Measurements from ENCODE around the gene HMGN4. TPM values are rescaled to one million over a fixed set of nuclear protein-coding genes. Genes with fewer than 3 reads are reported as not detected.

HMGN4 gene
- total and polyA plus RNA-seq, 2 of the 8 experiments (the other 6 are each of a cell fraction or from before 2014, with no cell fraction given), result 23.4 to 66.4 TPM

DNA sequence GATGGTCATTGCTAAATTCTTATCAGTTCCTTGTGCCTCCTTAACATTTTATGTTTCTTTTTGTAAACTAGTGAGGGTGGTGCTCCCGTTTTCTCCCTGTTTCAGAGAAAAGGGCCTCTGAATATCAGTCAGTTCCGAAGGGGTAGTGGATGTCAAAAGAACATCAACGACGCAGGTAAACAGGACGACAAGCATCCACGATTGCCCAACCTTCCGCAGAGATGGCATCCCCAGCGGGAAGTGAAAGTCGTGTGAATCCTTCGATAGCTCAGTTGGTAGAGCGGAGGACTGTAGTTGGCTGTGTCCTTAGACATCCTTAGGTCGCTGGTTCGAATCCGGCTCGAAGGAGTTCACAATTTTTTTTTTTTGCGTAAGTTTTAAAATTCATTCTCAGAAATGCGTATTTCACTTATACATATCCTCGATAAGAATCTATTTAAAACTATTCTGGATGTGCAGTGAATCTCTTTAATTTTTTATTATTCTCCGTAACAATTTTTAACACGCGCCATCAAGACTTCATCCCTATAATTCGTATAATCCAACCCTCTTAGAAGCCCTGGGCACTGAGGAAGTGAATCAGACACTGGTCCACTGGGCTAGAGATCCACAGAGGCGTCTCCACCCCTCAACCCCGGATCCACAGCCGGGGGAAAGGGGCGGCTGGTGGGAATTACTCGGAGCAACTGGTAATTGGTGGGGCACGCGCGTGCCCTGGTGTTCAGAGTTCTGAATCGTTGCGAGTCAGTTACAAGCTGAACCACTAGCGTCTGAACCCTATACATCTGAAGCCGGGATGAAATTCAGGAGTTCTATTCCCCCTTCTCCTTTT is 30.7 kb downstream of the HMGN4 start (continued):
- TF ChIP-seq POLR2AphosphoS5 (IDR thresholded peaks at IDR 0.05; ENCODE audit: low read depth, low read length), result no peak
- TF ChIP-seq YY1 (IDR thresholded peaks at IDR 0.05; ENCODE audit: low read depth, low read length), result no peak
- no peak for TF ChIP-seq CBX5 (IDR thresholded peaks at IDR 0.05; ENCODE audit: low read depth, low read length)
- no peak for TF ChIP-seq KDM5A (IDR thresholded peaks at IDR 0.05; ENCODE audit: low read length)
- TF ChIP-seq HDAC6 (IDR thresholded peaks at IDR 0.05; ENCODE audit: low read depth, low read length), result no peak
- no peak for TF ChIP-seq SIRT6 (IDR thresholded peaks at IDR 0.05; ENCODE audit: low read length)
- TF ChIP-seq CTBP2 (IDR thresholded peaks at IDR 0.05; ENCODE audit: borderline replicate concordance, insufficient read depth, insufficient read length, low read length), result no peak
- TF ChIP-seq SRF (IDR thresholded peaks at IDR 0.05; ENCODE audit: low read depth, low read length), result no peak
- no peak for TF ChIP-seq BACH1 (IDR thresholded peaks at IDR 0.05; ENCODE audit: low read length)
- TF ChIP-seq, protein P1, sequence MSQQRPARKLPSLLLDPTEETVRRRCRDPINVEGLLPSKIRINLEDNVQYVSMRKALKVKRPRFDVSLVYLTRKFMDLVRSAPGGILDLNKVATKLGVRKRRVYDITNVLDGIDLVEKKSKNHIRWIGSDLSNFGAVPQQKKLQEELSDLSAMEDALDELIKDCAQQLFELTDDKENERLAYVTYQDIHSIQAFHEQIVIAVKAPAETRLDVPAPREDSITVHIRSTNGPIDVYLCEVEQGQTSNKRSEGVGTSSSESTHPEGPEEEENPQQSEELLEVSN (IDR thresholded peaks at IDR 0.05), result no peak
- no peak; a peak in 1 of 4 replicates for TF ChIP-seq HDAC2 (IDR thresholded peaks at IDR 0.05; ENCODE audit: borderline replicate concordance in 1 of 2, low read depth in 2 of 2, low read length in 2 of 2)
- TF ChIP-seq BRCA1 (IDR thresholded peaks at IDR 0.05; ENCODE audit: low read depth, low read length), result 0 out of 2 replicates have a peak, but pooled peaks have one; percentile 25
- no peak for TF ChIP-seq BCL11A (IDR thresholded peaks at IDR 0.05; ENCODE audit: low read depth in 2 of 2, low read length in 2 of 2)
- no peak for TF ChIP-seq TAF1 (IDR thresholded peaks at IDR 0.05; ENCODE audit: low read depth, low read length)
- TF ChIP-seq KDM1A (IDR thresholded peaks at IDR 0.05; ENCODE audit: borderline replicate concordance, low read length), result no peak
- TF ChIP-seq EZH2 (IDR thresholded peaks at IDR 0.05; ENCODE audit: low read depth, low read length, severe bottlenecking), result no peak
- TF ChIP-seq ASH2L (IDR thresholded peaks at IDR 0.05; ENCODE audit: low read length), result peak; percentile 96
- TF ChIP-seq NANOG (IDR thresholded peaks at IDR 0.05; ENCODE audit: insufficient read depth, low read depth, low read length, poor library complexity, severe bottlenecking), result peak; percentile 41
- no peak; the same call in 1 of the 2 replicates for TF ChIP-seq PHF8 (conservative IDR thresholded peaks at IDR 0.05; ENCODE audit: low read depth, low read length)
- TF ChIP-seq CHD1 (IDR thresholded peaks at IDR 0.05; ENCODE audit: low read depth, low read length), result no peak
- TF ChIP-seq POLR2A (IDR thresholded peaks at IDR 0.05; ENCODE audit: control extremely low read depth in 1 of 2, low read depth in 2 of 2, low read length in 2 of 2), result no peak
- no peak for TF ChIP-seq SUZ12 (IDR thresholded peaks at IDR 0.05; ENCODE audit: low read length)
- TF ChIP-seq CBX8 (IDR thresholded peaks at IDR 0.05; ENCODE audit: borderline replicate concordance, low read depth, low read length), result no peak
- TF ChIP-seq JUN (IDR thresholded peaks at IDR 0.05; ENCODE audit: low read depth, low read length), result no peak
